Gastrocnemius medialis (tissue), 4 donors: ENCODE measurements around the gene ZMYM2. TPM values are rescaled to one million over a fixed set of nuclear protein-coding genes. Genes with fewer than 3 reads are reported as not detected.

Experiments
- ATAC-seq, 2 donors: fragments of 150-250 bp; one replicate each; pipeline ENCODE4 v1.9.1; 2016
- DNase-seq, 2 donors: peaks; one replicate each; pipeline ENCODE4 v3.0.0-alpha.2; 2019
- H3K27ac ChIP-seq, 4 donors: fragments of 200-600 bp; sonication (generic); 1 replicate in 1 of 4; 2 replicates in 3 of 4; pipeline ENCODE4 v1.5.1; 2016 to 2018; ENCODE audit warnings: mild to moderate bottlenecking in 2 of 4, moderate library complexity in 1 of 4
- H3K27me3 ChIP-seq, 3 donors: fragments of 200-600 bp; sonication (generic) in 2 of 3; 1 replicate in 1 of 3; 2 replicates in 2 of 3; pipeline versions ENCODE4 v1.5.1 to v1.6.0; 2016 to 2019; ENCODE audit warnings: mild to moderate bottlenecking in 1 of 3, moderate library complexity in 1 of 3
- H3K36me3 ChIP-seq, 2 donors: fragments of 200-600 bp; sonication (generic) in 1 of 2; one replicate each; pipeline ENCODE4 v1.5.1; 2017 to 2018
- H3K4me1 ChIP-seq, 2 donors: fragments of 200-600 bp; sonication (generic) in 1 of 2; one replicate each; pipeline ENCODE4 v1.5.1; 2016 to 2017; ENCODE audit warnings: mild to moderate bottlenecking in 2 of 2
- H3K4me3 ChIP-seq, 4 donors: fragments of 200-600 bp; sonication (generic) in 3 of 4; 1 replicate in 1 of 4; 2 replicates in 3 of 4; pipeline ENCODE4 v1.5.1; 2016 to 2019; ENCODE audit warnings: mild to moderate bottlenecking in 2 of 4
- H3K9me3 ChIP-seq, 3 donors: fragments of 200-600 bp; sonication (generic) in 2 of 3; 1 replicate in 1 of 3; 2 replicates in 2 of 3; pipeline ENCODE4 v1.5.1; 2016 to 2019
- POLR2A ChIP-seq, 2 donors: fragments of 450-650 bp; IDR thresholded peaks; one replicate each; pipeline ENCODE4 v1.6.1; 2017; ENCODE audit warnings: antibody characterized with exemption in 2 of 2, mild to moderate bottlenecking in 2 of 2, moderate library complexity in 2 of 2
- in situ Hi-C, 4 donors: fragments of 200-750 bp; cut with MboI; loops; one replicate each; pipeline versions ENCODE4 v1.15.0 to v1.8.0; 2017; ENCODE audit warnings: low sequenced_read_pairs in 4 of 4
- intact Hi-C: fragments of 100-400 bp; cut with DNase I; formaldehyde crosslinking; loops from one replicate; pipeline ENCODE4 v1.15.1; 2023; ENCODE audit warnings: low total_unique reads
- total RNA-seq, 4 donors: library from RNA; depleted of rRNA; stranded (reverse); fragments of >200 nt; gene quantifications; one replicate each; pipeline versions ENCODE4 v1.1.0 to v1.2.3, GENCODE V29; 2016
- TF ChIP-seq, protein P1 (sequence below), 5 experiments: fragments of 450-650 bp in 3 of 5; fragments of 200-600 bp in 2 of 5; sonication (generic) in 2 of 5; IDR thresholded peaks in 4 of 5; conservative IDR thresholded peaks in 1 of 5; 1 replicate in 4 of 5; 2 replicates in 1 of 5; pipeline ENCODE4 v1.5.1; 2016 to 2019; ENCODE audit warnings: antibody characterized with exemption in 5 of 5, mild to moderate bottlenecking in 3 of 5, moderate library complexity in 3 of 5

The ZMYM2 gene
- total RNA-seq, 4 donors from 2014 or later: 35.3 to 58.4 (median 47.1) TPM

DNA sequence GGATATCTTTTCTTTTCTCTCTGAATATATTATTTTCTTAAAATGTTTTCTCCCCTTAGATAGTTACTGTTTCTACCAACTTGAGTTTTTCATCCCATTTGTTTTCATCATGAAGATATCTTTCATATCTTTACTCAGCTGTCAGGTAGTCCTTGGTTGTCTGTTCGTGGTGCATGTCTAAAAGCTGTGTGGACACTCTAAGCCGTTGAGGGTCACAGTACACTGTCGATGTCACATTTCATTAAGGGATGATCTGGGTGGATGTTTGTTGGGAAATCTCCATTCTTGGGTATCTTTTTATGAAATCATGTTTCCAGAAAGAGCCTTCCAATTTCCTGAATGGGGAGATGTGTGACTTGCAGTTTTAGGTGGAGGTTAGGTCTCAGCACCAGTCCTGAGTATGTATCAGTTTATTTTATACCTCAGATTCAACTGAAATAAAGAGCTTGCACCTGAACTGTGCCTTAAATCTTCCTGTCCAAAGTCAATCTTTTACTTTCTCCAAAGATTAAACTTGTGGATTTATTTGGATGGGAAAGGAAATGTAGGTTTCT is 23.2 kb downstream of the ZMYM2 start:
- in situ Hi-C loops (loop anchor here in 1 of 4 donors (25.0 kb wide), 1 partner anchor 181 kb away; the partner anchor contains the start of gene GJA3), intact Hi-C loops (loop anchor here (5.0 kb wide), 1 partner anchor 181 kb away; the partner anchor contains the start of gene GJA3)
- Histone ChIP-seq H3K4me1 (peaks cover 9% of the 10 kb centered on the region in 2 donors), H3K36me3 (peaks cover 0 to 15% of the 10 kb centered on the region in 2 donors), H3K4me3 (no peak overlapping the region), H3K27me3 (no peaks in the 10 kb centered on the region), H3K27ac (no peak overlapping the region), H3K9me3 (no peaks in the 10 kb centered on the region)
- DNase-seq (no peak), ATAC-seq (no peak)
- TF ChIP-seq, protein P1, sequence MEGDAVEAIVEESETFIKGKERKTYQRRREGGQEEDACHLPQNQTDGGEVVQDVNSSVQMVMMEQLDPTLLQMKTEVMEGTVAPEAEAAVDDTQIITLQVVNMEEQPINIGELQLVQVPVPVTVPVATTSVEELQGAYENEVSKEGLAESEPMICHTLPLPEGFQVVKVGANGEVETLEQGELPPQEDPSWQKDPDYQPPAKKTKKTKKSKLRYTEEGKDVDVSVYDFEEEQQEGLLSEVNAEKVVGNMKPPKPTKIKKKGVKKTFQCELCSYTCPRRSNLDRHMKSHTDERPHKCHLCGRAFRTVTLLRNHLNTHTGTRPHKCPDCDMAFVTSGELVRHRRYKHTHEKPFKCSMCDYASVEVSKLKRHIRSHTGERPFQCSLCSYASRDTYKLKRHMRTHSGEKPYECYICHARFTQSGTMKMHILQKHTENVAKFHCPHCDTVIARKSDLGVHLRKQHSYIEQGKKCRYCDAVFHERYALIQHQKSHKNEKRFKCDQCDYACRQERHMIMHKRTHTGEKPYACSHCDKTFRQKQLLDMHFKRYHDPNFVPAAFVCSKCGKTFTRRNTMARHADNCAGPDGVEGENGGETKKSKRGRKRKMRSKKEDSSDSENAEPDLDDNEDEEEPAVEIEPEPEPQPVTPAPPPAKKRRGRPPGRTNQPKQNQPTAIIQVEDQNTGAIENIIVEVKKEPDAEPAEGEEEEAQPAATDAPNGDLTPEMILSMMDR (IDR thresholded peaks at IDR 0.05 in 4 of 5, conservative IDR thresholded peaks at IDR 0.05 in 1 of 5): no peak
- no peak for TF ChIP-seq POLR2A (IDR thresholded peaks at IDR 0.05)

DNA sequence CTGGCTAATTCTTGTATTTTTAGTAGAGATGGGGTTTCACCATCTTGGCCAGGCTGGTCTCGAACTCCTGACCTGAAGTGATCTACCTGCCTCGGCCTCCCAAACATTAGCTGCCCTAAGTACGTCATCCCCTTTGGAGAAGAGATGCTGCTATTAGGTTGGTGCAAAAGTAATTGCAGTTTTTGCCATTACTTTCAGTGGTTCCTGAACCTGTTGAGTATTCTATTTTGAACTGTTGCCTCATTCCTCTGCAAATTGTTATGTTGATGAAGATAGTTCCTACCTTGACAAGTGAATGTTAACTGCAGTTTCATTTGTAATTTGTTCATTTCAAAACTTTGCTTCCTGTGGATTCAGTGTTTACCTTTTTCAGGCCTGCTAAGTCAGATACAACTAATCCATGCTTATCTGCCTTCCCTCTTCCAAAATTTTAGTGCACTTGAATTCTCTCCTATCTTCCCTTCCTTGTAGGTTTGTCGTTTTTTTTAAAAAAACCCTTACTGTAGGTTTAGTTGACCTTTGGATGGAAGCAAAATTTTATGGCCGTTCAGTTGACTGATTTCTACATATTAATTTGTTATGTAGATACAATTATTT is 24.0 kb downstream of the ZMYM2 start:
- no peak overlapping the region for H3K4me3 ChIP-seq
- DNase-seq (no peak), ATAC-seq (no peak)
- TF ChIP-seq POLR2A (IDR thresholded peaks at IDR 0.05): no peak
- TF ChIP-seq, protein P1 (IDR thresholded peaks at IDR 0.05 in 4 of 5, conservative IDR thresholded peaks at IDR 0.05 in 1 of 5): no peak
- intact Hi-C loops (loop anchor here (5.0 kb wide), 1 partner anchor 180 kb away; the partner anchor contains the start of gene GJA3), in situ Hi-C loops (loop anchor here in 1 of 4 donors (25.0 kb wide), 1 partner anchor 180 kb away; the partner anchor contains the start of gene GJA3)
- no peaks in the 10 kb centered on the region for H3K27me3 ChIP-seq
- no peaks in the 10 kb centered on the region for H3K9me3 ChIP-seq
- peaks cover 0 to 15% of the 10 kb centered on the region in 2 donors for H3K36me3 ChIP-seq
- H3K4me1 ChIP-seq: peaks cover 9% of the 10 kb centered on the region in 2 donors
- no peak overlapping the region for H3K27ac ChIP-seq

DNA sequence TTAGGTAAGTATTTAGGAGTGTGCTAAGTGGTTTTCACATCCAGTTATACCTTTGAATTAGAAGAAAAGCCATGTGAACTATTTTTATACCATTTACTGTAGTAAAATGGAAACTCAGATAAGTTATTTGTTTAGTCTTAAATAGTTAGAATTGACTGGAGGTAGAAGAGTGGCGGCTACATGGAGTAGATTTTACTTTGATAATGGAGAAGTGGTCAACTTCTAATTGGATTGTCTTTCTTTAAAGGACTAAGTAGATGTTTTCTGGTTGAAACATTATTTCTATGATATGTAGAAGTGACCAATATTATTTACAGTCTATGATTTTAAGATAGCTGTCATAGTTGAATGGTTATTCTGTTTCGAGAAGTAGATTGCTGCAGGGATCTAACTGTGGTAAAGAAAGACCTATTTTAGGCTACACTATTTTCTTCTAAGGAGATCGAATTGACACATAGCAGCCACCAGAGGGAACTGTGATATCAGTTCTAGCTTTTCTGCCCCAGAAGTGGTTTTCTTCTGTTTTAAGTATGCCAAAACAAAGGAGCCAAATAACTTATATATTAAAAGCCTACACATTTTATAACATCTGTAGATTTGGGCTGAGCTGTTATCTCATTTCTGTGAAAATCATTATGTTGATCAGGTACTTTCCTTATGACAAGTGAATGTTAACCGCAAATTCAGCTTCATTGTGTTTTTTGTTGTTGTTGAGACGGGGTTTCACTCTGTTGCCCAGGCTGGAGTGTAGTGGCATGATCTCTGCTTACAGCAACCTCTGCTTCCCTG is 26.1 kb downstream of the ZMYM2 start:
- Histone ChIP-seq H3K27me3 (no peaks in the 10 kb centered on the region), H3K4me1 (peaks cover 14 to 15% of the 10 kb centered on the region in 2 donors), H3K27ac (no peak overlapping the region), H3K9me3 (no peaks in the 10 kb centered on the region), H3K36me3 (peaks cover 0 to under 1% of the 10 kb centered on the region in 2 donors), H3K4me3 (no peak overlapping the region)
- ATAC-seq (no peak), DNase-seq (no peak)
- TF ChIP-seq POLR2A (IDR thresholded peaks at IDR 0.05): no peak
- TF ChIP-seq, protein P1 (IDR thresholded peaks at IDR 0.05 in 4 of 5, conservative IDR thresholded peaks at IDR 0.05 in 1 of 5): peak in 4 of 5 experiments; percentile 22 to 52 (median 31)
- intact Hi-C loops: loop anchor here (5.0 kb wide), 1 partner anchor 178 kb away; the partner anchor contains the start of gene GJA3
- in situ Hi-C loops: loop anchor here in 1 of 4 donors (25.0 kb wide), 1 partner anchor 178 kb away; the partner anchor contains the start of gene GJA3

DNA sequence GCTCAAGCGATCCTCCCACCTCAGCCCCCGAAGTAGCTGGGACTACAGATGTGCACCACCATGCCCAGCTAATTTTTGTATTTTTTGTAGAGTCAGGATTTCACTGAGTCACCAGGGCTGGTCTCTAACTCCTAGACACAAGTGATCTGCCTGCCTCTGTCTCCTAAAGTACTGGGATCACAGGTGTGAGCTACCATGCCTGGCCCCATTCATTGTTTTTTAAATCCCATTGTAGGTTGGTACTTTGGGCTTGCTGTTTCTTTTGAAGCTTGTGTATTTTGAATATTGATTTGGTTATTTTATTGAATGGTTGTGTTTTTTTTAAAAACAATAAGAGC is 26.7 kb downstream of the ZMYM2 start:
- Histone ChIP-seq H3K36me3 (no peaks in the 10 kb centered on the region), H3K9me3 (no peaks in the 10 kb centered on the region)
- no peak for ATAC-seq

More for the DNA sequence above, 26.7 kb downstream of the ZMYM2 start:
- H3K4me1 ChIP-seq: peaks cover 19 to 20% of the 10 kb centered on the region in 2 donors
- TF ChIP-seq, protein P1 (IDR thresholded peaks at IDR 0.05 in 4 of 5, conservative IDR thresholded peaks at IDR 0.05 in 1 of 5): no peak
- TF ChIP-seq POLR2A (IDR thresholded peaks at IDR 0.05): no peak
- no peaks in the 10 kb centered on the region for H3K27me3 ChIP-seq
- no peak overlapping the region for H3K4me3 ChIP-seq
- no peak overlapping the region for H3K27ac ChIP-seq
- in situ Hi-C loops (loop anchor here in 1 of 4 donors (25.0 kb wide), 1 partner anchor 177 kb away; the partner anchor contains the start of gene GJA3), intact Hi-C loops (no loop called here)
- DNase-seq: no peak
